NCI-H1105 treated with DMSO at 0.1 percent for 48 hours (cell line): ENCODE data around the gene UBA5.
A peak's percentile ranks its signal among the peaks of the same experiment; 100 is the strongest.

Experiments used
- DNase-seq: peaks from one replicate; lab custom pipeline; 2025; lab: John Stamatoyannopoulos, UW

Gene UBA5

DNA sequence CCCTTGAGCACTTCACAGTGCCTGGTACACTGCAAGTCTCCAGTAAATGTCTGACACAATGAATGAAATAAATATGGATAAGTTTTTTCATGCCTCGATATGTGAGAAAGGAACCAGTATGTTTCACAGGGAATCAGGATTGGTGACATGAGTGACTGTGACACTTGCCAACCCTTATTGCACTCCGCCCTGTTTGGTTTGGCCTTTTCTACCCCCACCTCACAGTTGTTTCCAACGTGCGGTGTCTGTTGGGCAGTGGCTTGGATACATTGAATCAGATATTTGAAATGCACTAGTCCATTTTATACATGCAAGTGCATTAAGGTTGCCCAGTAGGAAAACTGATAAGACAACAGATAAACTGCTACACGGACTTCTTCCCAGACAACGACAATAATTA is 60.1 kb downstream of the UBA5 start:
- no peak for DNase-seq

DNA sequence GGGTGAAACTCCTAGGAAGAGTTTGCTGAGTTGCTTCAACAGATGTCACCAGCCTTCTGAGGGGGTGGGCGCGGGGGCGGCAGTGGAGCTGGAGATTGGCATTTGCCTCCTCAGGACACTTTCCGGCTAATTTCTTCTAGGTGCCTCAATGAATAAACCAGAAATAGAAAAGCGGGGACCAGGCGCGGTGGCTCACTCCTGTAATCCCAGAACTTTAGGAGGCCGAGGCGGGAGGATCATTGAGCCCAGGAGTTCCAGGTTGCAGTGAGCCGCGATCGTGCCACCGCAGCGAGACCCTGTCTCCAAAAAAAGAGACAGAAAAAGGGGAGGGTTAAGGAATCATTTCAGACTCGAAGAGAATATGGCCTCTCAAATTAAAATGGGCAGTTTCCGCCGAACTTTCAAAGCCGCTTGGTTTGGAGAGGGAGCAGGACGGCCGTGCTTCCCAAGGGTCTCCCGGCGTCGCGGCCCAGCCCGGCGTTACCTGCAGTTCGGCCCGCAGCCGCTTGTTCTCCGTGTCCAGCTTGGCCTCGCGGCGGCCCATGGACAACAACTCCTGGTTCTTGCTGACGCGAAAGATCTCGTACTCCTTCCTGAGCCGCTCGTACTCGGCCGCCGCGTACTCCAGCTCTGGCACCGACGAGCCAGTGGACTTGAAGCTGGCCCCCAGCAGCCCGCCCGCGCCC is 61.5 kb downstream of the UBA5 start:
- DNase-seq: peak; percentile 58

DNA sequence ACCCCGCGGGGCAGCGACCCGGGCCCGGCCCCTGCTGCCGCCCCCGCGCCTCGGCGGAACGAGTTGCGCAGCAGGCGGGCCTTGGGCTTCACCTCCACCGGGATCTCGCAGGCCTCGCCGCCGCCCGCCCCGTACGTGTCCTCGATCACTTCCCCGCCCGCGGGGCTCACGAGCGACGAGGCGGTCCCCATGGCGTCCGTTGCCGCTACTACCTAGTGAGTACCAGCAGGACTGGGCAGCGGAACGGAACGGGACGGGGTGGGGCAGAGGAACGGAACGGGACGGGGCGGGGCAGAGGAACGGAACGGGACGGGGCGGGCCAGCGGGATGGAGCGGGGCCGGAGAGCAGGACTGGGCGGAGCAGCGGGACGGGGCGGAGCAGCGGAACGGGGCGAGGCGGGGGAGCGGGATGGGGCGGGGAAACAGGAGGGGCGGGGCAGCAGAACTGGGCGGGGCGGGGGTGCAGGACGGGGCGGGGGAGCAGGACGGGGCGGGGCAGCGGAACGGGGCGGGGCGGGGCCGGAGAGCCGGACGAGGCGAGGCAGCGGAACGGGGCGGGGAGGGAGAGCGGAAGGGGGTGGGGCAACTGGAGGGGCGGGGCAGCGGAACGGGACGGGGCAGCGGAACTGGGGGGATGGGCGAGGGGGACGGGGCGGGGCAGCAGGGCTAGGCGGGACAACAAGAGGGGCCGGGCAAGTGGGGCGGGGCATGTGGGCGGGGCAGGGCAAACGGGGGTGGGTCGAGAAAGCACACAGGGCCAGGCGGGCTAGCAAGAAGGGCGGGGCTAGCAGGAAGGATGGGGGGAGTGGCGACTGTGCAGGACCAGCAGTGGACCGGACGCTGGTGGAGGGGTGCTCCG is 62.3 kb downstream of the UBA5 start, which contains the start of gene NPHP3:
TSS of gene NPHP3 (minus strand) at position 245 of the 859 bp plus-strand sequence. CDS start at position 191, 54 bp downstream.
- peak; percentile 91 for DNase-seq

DNA sequence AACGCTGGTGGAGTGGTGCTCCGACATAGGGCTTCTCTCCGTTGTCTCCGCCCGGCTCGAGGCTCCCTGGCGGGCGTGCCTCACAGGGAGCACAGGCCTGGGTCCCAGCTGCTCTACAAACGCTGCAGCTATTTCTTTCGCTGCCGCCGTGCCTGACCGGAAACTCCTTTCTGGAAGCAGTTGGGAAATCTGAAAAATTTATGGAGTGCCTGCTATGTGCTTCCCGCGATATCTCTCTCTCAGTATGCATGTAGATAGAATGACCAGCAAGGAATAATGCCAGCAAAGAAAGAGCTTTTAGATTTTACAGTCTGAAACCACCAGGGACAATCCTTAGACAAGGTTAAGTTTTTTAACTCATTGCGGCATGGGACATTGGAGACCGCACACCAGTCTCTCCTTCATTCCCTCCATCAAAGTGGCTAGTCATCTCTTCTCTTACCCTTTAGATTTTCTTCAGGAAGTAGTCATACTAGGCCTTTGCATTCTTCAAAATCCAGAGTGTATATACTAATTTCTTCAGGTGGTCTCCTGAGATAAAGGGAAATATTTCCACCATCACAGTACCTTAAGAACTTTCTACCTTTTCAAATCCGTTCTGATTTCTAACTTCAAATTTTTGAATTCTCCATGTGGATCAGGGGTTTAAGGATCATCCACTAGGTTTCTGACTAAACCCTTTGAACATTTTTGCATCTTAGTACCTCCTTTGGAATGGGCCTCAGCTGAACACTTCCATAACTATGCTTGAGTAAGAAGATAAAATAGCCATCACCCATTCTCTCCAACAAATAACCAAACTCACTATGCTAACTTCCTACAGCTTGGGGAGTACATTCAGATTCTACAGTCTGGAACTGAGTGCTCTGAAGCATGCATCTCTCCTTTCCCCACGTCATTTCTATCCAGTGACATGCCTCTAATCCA is 63.2 kb downstream of the UBA5 start:
- no peak for DNase-seq

DNA sequence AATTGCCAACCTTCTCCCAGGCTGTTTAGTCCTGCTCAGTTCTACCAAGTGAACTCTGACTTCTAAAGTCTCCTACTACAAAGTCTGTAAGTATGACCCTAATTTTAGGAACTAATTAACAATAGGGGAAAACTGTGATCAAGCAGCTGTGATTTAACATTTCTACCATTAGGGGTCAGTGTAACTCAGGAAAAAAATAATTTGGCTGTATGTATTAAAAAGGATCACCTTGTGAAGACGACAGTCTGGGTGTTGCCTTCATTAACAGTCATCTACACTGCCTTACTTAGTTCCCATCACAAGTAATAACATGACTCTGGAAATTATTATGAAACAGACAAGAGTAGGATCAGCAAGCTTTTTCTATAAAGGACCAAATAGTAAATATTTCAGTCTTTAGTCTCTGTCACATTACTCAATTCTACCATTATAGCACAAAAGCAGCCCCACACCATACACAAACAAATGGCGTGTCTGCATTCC is 66.3 kb downstream of the UBA5 start:
- DNase-seq: peak; percentile 84
